ENCODE results near the gene PRIMPOL.
"Not testable (repeated sequence)": the region's sequence is repeated elsewhere in the genome, so short reads cannot be mapped to it uniquely, and the experiment has no call there.

Gene PRIMPOL

DNA sequence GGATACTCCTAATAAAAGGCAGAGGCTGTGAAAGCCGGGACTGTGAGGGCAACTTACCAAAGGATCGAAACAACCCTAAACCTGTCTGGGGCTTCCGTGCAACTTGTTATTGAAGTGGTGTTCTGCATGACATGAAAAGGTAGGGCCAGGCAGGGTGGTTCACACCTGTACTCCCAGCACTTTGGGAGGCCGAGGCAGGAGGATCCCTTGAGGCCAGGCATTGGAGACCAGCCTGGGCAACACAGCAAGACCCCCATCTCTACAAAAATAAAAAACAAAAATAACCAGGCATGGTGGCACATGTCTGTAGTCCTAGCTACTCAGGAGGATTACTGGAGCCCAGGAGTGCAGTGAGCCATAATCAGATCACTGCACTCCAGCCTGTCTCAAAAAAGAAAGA, 12.6 kb upstream of the PRIMPOL start:
- DNase-seq (ENCODE audit: low read depth in 2 of 2) = no peak

DNA sequence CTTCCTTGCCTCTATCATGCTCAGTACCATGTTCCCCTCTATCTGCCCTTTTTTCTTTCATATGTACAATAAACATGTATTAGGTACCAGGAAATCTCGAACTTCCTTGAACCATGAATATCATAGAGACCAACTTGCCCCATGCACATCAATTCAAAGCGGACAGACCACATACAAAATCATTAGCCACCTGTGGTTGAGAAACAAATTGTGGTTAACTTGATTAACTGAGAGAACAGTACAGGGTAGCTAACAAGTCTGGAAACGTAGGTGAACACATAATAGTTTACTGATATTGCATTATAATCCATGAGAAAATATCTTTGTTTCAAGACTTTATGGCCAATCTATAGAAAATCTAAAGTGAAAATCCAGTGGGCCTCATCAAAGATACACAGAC, 8.5 kb upstream of the PRIMPOL start:
- DNase-seq (ENCODE audit: low read depth in 2 of 2) = no peak

DNA sequence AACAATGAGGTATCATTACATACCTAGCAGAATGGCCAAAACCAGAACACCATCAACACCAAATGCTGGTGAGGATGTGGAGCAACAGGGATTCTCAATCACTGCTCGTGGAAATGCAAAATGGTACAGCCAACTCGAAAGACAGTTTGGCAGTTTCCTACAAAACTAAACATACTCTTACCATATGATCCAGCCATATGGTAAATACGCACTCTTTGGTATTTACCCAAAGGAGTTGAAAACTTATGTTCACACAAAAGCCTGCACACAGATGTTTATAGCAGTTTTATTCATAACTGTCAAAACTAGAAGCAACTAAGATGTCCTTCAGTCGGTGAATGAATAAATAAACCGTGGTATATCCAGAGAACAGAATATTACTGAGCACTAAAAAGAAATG, 8.1 kb upstream of the PRIMPOL start:
- no peak for DNase-seq (ENCODE audit: low read depth in 2 of 2)

GRCh38 chr4:184643731-184644130, 5.8 kb upstream of the PRIMPOL start:
- DNase-seq (ENCODE audit: low read depth in 2 of 2) = no peak

- no peak for DNase-seq (ENCODE audit: low read depth in 2 of 2)
These were observed 4.8 kb upstream of the PRIMPOL start for GRCh38 chr4:184644553-184645307.

GRCh38 chr4:184645904-184646610, 3.5 kb upstream of the PRIMPOL start:
- no peak for DNase-seq (ENCODE audit: low read depth in 2 of 2)

DNA sequence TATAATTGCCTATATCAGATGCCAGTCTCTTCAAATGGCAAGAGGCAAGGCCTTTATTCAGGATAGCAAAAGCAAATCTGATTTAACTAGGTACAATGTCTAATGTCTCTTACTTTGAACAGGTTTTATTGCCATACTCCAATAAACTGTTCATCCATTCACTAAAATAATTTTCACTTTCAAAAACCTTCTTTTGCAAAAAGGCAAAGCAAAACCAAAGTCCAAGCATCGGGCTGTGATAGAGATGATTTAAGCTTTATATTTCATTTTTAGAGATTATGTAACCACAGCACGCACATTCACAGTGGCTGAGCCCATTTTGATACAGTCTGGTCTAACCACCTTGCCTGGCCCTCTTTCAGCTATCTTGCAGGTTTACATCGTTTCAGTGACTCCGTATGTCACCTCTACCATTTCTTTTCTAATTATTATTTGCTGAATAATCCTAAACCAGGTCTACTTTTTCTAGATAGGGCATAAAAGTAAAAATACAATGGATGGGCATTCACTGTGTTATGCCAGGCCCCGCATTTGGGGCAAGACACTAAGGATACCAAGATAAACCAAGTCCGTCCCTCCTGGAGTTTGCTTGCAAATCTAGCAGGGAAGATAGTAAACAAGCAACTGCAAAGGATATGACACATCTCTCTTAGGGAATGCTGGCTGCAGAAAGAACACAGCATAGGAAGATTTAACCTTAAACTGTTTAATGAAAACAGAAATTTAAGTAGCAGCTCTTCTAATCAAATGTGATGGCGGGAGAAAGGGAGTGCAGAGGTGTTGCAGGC, 2.1 kb upstream of the PRIMPOL start:
- DNase-seq (ENCODE audit: low read depth in 2 of 2) = no peak

DNA sequence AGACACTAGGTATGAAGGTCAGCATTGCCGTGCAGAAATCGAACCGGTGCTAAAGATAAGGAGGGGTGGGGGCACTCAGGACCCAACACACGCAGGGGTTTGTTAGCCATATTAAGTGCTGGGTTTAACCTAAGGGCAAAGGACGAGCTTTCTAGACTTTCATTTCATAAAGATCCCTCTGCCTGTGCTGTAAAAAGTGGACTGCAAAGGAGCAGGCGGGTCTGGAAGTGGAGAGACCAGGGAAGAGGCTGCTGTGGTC, 1.6 kb upstream of the PRIMPOL start:
- no peak for DNase-seq (ENCODE audit: low read depth in 2 of 2)

- DNase-seq (ENCODE audit: low read depth in 2 of 2) = peak; percentile 25 to 32
These were observed 1.1 kb upstream of the PRIMPOL start for GRCh38 chr4:184648313-184649025.

DNA sequence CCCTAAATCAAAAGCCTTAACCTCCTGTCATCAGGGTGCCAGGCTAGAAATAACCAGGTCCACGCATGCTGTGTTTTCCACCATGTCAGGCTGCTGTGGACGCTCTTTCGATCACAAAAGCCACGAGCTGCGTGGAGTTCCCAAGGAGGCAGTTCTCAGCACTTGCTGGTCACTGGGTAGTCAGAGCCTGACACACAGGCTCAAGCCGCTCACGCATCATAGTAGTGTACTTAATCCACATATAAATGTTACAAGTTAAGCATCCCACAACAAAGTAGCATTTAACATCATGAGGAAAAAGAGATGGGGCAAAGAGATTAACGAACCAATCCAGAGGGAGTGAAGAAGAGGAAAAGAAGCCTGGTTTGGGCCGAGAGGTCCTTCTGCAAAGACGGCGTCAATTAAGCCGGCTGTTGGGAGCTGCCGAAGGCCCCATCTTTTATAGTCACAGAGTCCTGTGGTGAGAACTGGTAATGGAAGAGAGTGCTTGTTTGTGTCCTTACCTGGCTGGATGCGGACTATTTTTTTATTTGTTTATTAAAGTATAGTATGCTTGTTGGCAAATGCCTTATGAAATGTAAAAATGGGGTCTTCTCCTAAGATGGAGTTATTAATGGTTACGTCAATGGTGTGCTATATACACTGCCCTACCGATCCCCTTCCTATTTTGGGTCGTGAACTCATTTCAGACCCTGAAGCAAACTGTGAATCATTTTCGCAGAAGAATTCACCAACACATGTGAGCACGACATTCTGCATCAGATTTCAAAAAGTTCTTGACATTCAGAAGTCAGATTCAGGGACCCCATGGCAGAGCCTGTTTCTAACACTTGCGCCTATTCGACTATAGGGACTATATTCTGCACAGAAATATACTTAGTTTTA, 675 bp downstream of the PRIMPOL start:
- peak in 1 of 2 donors; percentile 9 for DNase-seq (ENCODE audit: low read depth in 2 of 2)

DNA sequence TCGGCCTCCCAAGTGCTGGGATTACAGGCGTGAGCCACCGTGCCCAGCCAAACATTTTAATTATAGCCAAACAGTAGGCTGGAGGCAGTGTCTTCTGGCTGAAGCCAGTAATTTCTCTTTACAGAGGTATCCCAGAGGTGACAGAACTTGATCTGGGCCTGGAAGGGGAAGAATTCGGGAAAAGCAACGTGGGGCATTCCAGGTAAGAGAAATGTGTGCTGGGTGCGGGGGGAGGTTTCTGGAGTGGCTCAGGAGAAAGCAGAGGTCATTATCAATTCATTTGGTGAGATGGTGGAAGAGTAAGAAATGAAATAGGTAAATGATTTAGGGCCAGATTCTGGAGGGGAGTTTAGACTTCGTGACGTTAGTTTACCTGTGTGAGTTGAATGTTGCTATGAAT, 2.4 kb downstream of the PRIMPOL start:
- DNase-seq (ENCODE audit: low read depth in 2 of 2) = no peak

DNA sequence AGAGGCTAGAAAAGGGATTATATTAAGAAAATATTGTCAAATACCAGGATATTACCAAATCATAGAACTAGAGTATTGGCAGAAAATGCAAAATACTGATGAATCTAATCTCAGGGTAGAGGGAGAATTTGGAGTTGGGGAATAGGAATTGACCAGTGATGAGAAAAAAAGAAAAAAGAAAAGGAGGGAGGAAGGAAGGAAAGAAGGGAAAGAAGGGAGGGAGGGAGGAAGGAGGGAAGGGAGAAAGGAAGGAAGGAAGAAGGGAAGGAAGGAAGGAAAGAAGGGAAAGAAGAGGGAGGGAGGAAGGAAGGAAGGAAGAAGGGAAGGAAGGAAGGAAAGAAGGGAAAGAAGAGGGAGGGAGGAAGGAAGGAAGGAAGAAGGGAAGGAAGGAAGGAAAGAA, 3.1 kb downstream of the PRIMPOL start:
- not testable (repeated sequence) for DNase-seq (ENCODE audit: low read depth in 2 of 2)

DNA sequence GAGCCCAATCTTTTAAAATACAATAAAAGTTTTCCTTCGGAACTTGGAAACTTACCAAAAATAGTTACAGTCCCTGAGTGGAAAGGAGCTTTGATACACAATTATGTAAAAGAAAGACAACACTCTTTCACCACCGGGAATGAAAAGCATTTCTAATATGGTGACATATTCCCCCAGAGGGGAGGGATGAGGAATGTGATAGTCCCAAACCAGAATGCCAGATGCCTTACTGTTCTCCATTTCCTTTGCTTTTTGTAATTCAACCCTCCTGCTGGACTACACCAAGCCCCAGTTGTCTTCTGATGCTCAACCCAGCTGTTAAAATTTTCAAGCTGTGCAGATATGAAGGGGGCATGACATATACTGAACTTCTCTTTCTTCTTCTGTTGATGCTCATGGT, 4.1 kb downstream of the PRIMPOL start:
- DNase-seq (ENCODE audit: low read depth in 2 of 2) = no peak

- DNase-seq (ENCODE audit: low read depth in 2 of 2) = no peak
These were observed 6.6 kb downstream of the PRIMPOL start for GRCh38 chr4:184655889-184656869.

- DNase-seq (ENCODE audit: low read depth in 2 of 2) = no peak
These were observed 7.6 kb downstream of the PRIMPOL start for GRCh38 chr4:184657144-184657543.

- DNase-seq (ENCODE audit: low read depth in 2 of 2) = not testable (repeated sequence)
These were observed 8.3 kb downstream of the PRIMPOL start for GRCh38 chr4:184657820-184658219.

DNA sequence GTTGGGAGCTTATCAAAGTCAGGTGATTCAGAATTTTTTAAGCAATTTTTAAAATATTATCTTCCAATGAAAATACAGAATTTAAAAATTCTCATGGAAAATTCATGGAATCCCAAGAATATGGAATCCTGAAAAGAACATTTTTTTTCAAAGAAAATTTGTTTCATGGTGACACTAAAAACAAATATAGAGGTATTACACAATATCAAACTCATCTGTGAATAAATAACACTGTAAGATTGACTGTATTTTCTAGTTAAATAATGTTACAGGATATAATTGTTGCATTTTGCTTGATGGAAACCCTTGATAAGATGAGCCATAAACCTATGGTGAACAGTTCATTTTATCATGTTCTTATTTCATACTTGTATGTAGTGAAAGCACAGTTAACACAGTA, 11.4 kb downstream of the PRIMPOL start:
- DNase-seq (ENCODE audit: low read depth in 2 of 2) = no peak

- DNase-seq (ENCODE audit: low read depth in 2 of 2) = no peak
These were observed 12.7 kb downstream of the PRIMPOL start for GRCh38 chr4:184662236-184662635.

GRCh38 chr4:184664445-184665210, 15.1 kb downstream of the PRIMPOL start:
- DNase-seq (ENCODE audit: low read depth in 2 of 2) = no peak
